Retina (tissue), 1 donor: ENCODE measurements around the gene GUCY1A1.
"Not testable (repeated sequence)": the region's sequence is repeated elsewhere in the genome, so short reads cannot be mapped to it uniquely, and the experiment has no call there.

Experiments
- DNase-seq: peaks from one replicate; pipeline ENCODE4 v3.0.0-alpha.2; 2016

GUCY1A1 gene, protein sequence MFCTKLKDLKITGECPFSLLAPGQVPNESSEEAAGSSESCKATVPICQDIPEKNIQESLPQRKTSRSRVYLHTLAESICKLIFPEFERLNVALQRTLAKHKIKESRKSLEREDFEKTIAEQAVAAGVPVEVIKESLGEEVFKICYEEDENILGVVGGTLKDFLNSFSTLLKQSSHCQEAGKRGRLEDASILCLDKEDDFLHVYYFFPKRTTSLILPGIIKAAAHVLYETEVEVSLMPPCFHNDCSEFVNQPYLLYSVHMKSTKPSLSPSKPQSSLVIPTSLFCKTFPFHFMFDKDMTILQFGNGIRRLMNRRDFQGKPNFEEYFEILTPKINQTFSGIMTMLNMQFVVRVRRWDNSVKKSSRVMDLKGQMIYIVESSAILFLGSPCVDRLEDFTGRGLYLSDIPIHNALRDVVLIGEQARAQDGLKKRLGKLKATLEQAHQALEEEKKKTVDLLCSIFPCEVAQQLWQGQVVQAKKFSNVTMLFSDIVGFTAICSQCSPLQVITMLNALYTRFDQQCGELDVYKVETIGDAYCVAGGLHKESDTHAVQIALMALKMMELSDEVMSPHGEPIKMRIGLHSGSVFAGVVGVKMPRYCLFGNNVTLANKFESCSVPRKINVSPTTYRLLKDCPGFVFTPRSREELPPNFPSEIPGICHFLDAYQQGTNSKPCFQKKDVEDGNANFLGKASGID

DNA sequence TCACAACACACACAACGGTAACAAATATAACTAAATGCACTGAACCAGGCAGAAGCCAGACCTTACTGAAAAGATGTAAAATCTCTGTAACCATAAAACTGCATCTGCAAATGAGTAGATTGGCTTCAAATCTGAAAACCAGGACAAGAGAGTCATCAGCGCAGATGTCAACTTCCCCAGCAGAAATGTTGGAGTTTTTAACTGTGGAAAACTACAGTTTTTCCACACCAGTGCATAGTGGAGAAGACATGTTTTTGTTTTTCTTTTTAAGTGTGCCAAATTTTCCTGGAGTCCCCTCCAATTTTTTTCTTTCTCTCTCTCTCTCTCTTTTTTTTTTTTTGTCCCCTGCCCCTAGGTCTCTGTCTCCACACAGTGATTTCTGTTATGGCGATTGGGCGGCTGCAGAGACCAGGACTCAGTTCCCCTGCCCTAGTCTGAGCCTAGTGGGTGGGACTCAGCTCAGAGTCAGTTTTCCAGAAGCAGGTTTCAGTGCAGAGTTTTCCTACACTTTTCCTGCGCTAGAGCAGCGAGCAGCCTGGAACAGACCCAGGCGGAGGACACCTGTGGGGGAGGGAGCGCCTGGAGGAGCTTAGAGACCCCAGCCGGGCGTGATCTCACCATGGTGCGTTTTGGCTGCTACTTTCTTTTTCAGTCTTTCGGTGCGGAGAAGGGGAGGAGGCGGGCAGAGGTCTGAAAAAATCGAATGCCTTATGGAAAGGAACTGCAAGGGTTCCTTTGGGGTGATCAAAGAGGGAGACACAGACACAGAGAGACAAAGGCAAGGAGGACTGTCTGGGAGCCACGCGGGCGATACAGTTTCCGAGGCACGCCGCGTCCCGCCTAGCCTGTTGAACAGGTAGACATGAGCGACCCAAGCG is at the start of gene GUCY1A1:
GUCY1A1 (plus strand) TSS at position 505 of the 878 bp plus-strand sequence. CDS start 30,020 bp downstream, outside the sequence.
- DNase-seq = no peak

GRCh38 chr4:155617296-155617695 is 49.4 kb upstream of the GUCY1A1 start:
- no peak for DNase-seq

DNA sequence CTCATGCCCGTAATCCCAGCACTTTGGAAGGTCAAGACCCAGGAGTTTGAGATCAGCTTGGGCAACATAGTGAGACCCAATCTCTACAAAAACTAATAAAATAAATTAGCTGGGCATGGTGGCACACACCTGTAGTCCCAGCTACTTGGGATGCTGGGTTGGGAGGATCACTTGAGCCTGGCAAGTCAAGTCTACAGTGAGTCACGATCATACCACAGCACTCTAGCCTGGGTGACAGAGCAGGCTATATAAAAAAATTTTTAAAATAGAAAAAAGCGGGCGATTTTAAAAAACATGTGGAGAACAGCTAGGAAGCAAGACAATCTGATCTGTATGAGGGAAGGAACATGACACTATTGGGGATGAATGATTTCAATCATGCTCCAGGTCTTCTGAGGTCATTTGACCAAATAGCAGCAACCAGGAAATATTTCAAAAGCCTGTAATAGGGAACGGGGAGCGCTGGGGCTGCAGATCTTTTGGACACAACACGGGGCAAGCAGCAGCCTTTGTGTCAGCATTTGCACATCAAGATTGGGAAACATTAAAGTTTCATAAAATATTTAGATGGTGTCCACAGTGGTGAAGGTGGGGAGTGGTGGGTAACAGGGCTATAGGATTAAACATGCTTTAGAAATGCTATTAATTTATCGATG is 48.3 kb upstream of the GUCY1A1 start:
- no peak for DNase-seq

DNA sequence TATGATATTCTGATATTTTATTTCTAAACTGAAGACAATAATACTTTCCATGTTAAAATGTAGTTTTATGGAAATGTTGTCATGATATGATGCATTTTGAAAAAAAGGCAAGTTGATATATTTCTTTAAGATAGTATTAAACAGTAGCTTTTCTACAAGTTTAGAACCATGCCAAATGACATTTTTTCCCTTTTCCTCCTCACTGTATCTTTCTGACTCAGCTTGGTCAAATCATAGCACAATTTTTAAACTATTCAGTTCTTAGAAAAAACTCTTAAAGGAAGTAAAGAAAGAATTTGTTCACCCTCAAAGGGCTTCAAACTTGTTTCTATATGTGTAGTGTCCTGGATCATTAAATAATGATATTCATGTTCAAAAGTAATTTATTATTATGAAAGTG is 46.0 kb upstream of the GUCY1A1 start:
- DNase-seq = no peak

DNA sequence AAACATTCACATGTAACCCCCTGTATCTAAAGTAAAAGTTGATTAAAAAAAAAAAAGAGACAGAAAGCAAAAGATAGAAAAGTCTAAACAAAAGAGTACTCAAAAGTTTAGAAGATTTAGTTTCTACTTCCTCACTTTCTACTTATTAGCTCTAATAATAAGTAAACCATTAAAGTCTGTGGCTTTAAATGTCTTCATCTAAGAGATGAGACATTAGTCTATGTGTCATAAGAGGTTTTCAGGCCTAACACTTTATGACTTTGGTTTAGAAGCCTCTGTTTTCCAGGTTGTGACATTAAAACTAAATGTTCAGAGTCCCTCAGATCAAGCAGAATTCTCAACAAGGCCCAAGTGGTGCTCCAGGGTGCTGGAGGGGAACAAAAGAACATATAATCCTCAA is 42.2 kb upstream of the GUCY1A1 start:
- DNase-seq = no peak

- no peak for DNase-seq
Observed at GRCh38 chr4:155626561-155626960, 40.1 kb upstream of the GUCY1A1 start.

DNA sequence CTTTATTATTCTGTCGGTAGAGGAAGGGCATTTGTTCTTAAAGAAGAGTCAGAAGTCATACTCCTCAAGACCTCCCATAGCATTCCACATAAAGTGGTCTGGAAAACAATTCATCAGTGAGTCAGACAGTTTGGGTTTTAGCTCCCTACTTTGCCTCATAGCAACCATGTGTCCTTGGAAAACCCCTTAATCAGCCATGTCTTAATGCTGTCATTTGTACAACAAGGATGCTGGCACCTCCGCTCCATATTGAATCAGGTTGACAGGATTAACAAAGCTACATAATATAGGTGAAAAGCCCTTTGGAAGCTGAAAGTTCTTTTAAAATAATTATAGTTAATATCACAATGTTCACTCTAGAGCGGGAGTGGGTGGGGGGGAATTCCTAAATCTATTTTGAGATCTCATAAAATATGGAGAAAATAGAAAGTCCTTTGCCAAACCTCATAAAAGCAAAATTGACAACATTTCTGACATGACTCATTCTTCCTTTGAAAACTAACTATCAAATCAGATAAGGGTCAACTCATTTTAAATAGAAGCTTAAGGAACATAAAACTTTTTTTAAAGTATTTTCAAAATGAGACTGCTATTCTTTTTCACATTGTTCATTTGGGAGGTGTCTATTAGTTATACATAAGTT is 37.3 kb upstream of the GUCY1A1 start:
- DNase-seq = no peak

DNA sequence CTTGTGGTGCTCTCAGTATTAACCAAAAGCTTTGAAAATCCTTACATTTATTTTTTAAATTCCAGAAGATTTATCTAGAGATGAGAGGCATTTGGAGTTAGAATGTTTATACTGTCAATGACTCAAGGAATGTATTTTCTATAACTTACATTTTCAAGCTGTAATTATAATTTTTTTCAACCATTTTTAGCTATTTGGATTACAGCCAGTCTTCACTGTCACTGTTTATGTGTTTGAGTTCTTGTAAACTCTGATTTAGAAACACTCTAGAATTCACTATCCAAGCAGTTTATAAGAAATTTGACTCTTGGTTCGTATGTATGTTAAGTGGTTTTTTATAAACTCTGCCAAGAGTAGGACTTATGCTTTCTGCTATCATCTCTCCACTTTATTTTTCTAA is 36.7 kb upstream of the GUCY1A1 start:
- DNase-seq = no peak

- no peak for DNase-seq
Observed at GRCh38 chr4:155632310-155632840, 34.3 kb upstream of the GUCY1A1 start.

- DNase-seq = no peak
Observed at GRCh38 chr4:155638195-155638965, 28.3 kb upstream of the GUCY1A1 start.

DNA sequence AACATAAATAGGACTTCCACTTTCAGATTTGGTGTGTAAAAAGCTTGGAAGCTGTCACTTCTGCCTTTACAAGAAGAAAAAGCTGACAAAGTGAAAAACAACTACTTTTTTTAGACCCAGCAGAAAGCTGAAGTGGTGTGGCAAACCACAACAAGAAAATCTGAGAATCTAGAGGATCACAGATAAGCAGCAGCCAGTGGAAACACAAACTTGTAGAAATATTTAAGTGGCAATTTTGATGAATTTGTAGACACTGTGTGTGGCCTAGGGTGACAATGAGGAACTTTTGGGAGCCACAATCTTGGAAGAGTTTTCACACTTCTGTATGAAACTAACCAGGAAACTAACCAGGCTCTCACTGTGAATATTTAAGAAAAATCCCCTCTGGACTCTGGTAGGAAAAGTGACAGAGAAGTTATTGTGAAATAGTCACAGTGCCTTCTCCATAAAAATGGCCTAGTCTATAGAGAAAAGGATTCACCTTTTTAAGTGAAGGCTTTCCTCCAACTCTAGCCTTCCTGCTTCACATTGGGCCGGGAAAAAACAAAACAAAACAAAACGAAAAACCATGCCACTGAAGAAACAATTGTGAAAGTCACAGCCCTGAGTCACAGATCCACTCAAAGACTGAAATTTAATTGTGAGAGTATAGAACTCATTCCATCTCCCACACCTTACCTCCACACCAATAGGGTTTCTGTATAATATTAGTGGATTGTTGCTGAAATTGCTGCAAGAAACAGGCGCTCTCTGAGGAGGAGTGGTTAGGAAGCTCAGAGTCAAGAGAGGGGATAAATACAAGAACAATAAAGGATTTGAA is 26.7 kb upstream of the GUCY1A1 start:
- no peak for DNase-seq

DNA sequence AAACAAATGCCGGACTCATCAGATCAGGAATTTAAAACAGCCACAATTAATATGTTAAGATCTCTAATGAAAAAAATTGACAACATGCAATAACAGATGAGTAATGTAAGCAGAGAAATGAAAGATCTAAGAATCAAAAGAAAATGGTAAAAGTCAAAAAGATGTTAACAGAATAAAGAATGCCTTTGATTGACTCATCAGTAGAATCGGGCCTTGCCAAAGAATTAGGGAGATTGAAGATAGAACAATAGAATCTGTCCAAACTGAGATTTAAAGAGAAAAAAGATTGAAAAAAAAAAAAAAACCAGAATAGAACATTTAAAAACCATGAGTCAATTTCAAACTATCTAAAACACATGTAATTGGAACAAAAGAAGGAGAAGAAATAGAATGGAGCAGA is 25.9 kb upstream of the GUCY1A1 start:
- DNase-seq = no peak

DNA sequence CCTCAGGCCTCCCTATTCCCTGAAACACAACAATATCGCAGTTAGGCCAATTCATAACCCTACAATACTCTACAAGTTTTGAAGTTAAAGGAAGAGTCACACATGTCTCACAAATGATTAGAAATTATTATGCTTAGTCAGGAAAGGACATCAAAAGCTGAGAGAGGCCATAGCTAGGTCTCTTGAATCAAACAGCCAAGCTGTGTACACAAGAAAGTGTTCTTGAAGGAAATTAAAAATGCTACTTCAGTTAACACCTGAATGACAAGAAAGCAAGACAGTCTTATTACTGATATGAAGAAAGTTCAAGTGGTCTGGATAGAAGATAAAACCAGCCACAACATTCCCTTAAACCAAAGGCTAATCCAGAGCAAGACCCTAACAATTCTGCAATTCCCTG is 23.6 kb upstream of the GUCY1A1 start:
- no peak for DNase-seq

- no peak for DNase-seq
Observed at GRCh38 chr4:155646001-155646400, 20.6 kb upstream of the GUCY1A1 start.

GRCh38 chr4:155650785-155651184 is 15.9 kb upstream of the GUCY1A1 start:
- not testable (repeated sequence) for DNase-seq

DNA sequence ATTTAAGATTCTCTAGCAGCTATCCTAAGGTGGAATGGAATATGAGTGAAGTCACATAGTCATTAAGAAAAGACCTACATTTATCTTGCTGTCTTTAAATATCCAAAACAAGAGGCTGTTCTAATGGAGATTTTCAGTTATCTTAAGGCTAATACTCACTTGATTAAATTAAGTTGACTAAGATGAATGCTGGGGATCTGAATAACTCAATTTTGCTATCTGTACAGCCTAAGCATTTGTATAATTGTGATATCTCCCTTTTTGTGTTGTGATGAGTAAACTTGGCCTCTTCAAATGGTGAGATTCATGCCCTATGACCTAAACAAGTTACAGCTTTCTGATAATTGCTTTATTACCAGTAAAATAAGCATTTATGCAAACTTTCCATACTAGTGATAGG is 13.6 kb upstream of the GUCY1A1 start:
- no peak for DNase-seq

DNA sequence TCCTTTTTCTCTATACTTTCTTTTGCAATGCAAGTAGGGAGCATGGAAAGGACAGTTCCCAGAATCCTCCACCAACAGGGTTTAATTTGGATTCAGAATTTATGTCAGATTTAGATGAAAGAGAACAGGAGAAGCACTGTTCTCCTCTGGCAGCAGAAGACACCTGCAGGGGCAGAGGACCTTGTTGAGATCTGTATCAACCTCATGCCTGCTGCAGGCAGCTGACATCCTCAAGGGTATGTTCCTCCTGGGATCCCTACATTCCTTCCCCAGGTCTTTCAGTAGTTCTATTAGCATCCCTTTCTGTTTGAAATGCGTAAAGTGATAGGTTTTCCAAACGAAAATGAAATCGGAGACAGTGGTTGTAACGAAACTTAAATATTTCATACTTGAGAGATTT is 10.6 kb upstream of the GUCY1A1 start:
- no peak for DNase-seq

DNA sequence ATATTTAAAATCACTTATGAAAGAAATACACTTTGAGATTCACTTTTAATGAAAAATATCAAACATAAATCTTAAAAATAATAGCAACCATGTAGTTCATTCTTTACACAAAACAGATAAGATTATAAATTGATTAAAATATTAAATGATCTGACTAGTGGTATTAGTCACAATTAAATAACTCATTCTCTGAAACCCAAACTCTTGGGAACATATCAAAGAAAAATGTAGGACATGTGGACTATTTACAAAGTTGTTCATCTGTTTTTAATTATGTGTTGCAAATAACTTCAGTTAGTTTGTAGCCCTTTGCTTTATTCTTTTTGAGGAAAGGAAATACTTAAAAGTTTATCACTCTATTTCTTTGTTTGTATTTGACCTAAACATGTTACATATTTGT is 9.5 kb upstream of the GUCY1A1 start:
- DNase-seq = no peak

DNA sequence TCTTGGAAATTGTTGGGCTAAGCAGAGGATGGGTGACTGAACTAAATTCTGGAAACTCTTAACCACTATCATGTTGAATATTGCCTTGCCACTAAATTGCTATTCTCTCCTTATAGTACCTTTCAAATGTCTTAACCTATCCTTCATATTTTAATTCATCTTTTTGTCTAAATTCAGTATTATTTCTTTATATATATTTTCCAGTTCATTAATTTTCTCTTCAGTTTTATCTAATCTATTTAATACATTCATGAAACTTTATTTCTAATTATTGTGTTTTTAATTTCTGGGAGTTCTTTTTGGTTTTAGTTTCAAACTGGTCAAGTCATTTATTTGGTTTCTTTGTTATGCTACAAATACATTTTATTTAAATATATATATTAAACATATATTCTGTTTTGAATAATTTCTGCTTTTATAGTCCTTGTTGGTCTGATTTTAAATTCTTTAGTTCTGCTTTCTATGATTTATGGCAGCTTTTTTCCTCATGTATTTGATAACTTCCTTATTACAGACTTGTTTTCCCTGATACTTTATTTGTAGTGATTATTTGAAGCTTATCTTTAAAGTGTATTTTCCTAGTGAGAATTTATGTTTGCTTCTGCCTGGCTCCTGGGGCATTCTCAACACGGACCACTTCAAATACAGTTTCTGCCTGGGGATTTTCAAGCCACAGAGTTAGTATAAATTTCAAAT is 8.5 kb upstream of the GUCY1A1 start:
- no peak for DNase-seq

GRCh38 chr4:155658681-155659064 is 8.0 kb upstream of the GUCY1A1 start:
- DNase-seq = no peak
